Tibial nerve (tissue), 4 donors: Measurements from ENCODE around the gene ELANE.

Source experiments
- CTCF ChIP-seq, 5 experiments: fragments of 200-600 bp in 3 of 5; fragments of 450-650 bp in 2 of 5; sonication (generic) in 3 of 5; IDR thresholded peaks; one replicate each; pipeline ENCODE4 v1.5.1; 2016 to 2019; ENCODE audit warnings: antibody characterized with exemption in 5 of 5, mild to moderate bottlenecking in 3 of 5, moderate library complexity in 2 of 5
- EP300 ChIP-seq, 2 donors: sonication (generic); formaldehyde crosslinking; IDR thresholded peaks; one replicate each; pipeline ENCODE4 v1.6.1; 2017; ENCODE audit warnings: antibody characterized with exemption in 2 of 2, mild to moderate bottlenecking in 1 of 2
- POLR2A ChIP-seq, 2 donors: fragments of 450-650 bp; IDR thresholded peaks; one replicate each; pipeline ENCODE4 v1.6.1; 2017; ENCODE audit warnings: antibody characterized with exemption in 2 of 2, mild to moderate bottlenecking in 2 of 2, moderate library complexity in 2 of 2

GRCh38 chr19:802498-803098 lies 49.5 kb upstream of the ELANE start:
- no peak for TF ChIP-seq EP300 (IDR thresholded peaks at IDR 0.05)
- no peak for TF ChIP-seq CTCF (IDR thresholded peaks at IDR 0.05)
- no peak for TF ChIP-seq POLR2A (IDR thresholded peaks at IDR 0.05)
